GM18526 (cell line): ENCODE measurements around the gene RALA.

Experiments
- POLR2A ChIP-seq: IDR thresholded peaks from 3 replicates; pipeline ENCODE4 v1.6.1; 2011; ENCODE audit not compliant: insufficient read length; ENCODE audit errors: extremely low read depth

Gene RALA

DNA sequence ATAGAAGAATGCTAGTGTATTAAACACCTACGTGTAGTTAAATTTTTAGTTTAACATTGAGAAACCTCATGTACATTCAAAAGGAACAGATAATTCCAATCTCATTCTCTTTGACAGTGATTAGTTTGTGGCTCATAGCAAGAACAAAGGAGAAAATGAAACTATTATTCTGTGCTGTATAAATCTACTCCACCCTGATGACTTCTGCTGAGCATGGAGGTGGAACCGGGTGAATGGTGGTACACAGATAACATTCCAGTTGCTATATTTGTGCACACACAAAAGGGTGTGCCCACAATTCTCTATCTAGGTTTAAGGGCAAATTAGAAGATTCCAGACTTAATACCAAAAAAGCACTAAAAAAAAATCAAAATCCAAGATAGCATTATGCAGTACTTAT is 17.0 kb upstream of the RALA start:
- TF ChIP-seq POLR2A, result no peak

DNA sequence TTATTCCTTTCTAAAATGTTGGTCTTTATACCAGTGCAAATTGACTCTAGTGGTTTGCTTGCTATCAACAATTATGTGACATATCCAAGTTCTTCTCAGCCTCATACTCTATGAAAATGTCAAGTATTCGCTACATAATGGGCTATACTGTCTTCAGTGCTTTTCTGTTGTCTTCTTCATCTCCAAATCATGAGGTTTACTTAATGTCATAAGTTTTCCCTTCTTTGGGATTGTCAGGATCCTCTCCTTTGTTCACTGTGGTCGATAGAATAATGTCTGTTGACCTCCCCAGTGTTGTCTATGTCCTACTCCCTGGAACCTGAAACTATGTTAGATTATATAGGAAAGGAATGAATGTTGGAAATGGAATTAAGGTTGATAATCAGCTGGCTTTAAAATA is 16.4 kb upstream of the RALA start:
- no peak for TF ChIP-seq POLR2A

- TF ChIP-seq POLR2A, result no peak
Measured at GRCh38 chr7:39607865-39608264, 15.5 kb upstream of the RALA start.

DNA sequence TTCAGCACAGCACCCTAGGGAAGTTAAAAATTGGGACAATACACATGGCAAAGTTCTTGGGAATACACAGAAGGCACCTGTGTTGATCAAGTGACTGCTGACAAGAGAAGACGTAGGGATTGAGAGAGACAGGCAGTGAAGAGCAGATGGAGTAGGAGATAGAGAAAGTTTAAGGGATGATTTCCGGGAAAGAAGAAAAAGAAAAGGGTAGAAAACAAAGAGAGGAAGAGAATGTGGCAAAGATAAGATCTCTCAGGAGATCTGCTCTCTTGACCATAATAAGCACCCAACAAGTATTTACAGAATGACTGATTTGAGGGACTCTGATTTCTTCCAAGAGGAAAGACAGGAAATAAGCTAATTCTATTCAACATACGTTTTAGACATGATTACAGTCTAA is 15.1 kb upstream of the RALA start:
- no peak for TF ChIP-seq POLR2A

- TF ChIP-seq POLR2A, result no peak
Measured at GRCh38 chr7:39609113-39609934, 14.0 kb upstream of the RALA start.

DNA sequence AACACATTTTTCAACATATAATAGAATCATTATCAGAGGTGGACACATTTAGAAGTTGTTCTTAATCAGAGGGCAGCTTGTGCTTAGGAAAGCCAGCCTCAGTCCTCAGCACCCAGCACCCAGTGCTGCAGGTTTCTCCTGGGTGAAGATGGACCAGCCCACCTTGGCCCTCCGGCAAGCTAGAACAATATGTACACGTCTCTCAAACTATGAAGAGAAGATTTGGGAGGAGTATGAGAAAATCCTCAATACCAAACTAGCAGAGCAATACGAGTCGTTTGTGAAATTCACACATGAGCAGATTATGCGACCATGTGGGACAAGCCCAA is 13.5 kb upstream of the RALA start:
- no peak for TF ChIP-seq POLR2A

- TF ChIP-seq POLR2A, result no peak
Measured at GRCh38 chr7:39613577-39613976, 9.8 kb upstream of the RALA start.

DNA sequence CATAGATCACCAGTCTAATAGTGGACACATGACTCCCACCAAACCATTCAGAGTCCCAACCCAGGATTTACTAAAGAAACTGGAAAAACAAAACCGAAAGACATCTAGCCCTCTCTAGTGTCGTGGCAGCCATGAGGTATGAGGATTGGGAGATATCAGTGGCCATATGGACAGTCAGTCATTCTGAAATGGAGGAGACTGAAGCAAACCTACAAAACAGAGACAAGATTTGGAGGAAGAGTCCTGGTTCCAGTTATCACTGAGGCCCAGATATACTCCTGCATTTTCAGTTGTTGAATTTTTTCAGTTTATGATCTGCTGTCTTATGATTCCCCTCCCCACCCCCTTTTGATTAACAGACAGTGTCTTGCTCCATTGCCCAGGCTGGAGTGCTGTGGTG is 9.1 kb upstream of the RALA start:
- no peak for TF ChIP-seq POLR2A

DNA sequence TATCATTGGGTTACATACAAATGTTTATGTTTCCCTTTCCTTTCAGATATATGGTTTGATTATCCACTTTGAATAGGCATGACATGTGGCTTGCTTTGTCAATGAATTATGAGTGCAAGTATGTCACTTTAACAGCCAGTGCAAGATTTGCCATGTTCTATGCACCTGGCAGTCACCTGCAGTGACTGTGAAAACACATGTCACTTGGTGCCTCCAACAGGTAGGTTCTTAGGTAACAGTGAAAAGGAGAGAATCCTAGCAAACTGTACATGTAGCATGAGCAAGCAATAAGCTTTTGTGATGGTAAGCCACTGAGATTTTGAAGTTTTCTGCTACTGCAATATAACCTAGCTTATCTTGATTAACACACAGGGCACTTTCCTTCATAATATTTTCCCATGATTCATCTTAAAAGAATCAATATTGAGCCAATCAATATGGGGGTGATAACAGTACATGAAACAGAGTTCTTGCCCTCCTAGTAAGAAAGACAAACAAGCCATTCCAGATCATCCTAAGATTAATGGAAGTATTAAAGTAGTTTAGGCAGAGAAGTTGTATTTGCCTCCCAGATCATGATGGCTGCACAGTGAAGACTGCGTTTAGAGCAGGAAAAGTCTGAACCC is 7.9 kb upstream of the RALA start:
- TF ChIP-seq POLR2A, result no peak

GRCh38 chr7:39616138-39616537 is 7.2 kb upstream of the RALA start:
- no peak for TF ChIP-seq POLR2A

- TF ChIP-seq POLR2A, result no peak
Measured at GRCh38 chr7:39617005-39617404, 6.4 kb upstream of the RALA start.

DNA sequence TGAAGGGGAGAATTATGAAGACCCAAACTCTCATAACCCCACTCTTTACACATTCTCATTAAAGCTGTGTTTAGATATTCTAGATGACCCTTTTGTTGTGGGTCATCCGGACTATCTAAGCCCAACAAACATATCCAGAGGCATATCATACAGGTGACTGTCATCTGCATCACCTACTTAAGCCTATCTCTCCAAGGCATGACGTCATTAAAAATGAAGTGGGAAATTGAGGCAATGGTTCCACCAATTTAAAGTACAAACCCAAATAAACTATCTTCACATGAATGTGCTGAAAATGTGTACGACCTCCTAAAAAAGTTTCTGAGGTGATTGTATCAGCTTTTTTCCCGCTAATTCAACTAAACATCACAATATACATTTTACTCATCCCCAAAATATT is 4.5 kb upstream of the RALA start:
- no peak for TF ChIP-seq POLR2A

- TF ChIP-seq POLR2A, result no peak
Measured at GRCh38 chr7:39620486-39620885, 2.9 kb upstream of the RALA start.

DNA sequence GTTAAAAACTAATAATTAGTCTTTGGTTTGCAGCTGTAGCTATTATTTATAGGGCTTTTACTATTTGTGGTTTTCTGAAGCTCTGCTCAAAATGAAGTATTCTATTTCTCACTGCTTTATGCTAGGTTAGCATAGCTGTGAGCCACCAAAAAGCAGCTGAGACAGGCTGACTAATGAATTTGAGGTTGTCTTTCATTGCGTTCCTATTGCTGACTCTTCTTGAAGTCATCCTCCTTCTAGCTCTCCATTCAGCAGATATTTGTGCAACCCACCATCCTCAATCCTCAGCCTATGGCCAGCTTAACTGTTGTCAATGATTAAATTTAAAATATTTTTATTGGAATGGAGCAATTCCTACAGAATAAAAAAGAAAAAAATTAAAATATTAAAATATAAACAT is 2.1 kb upstream of the RALA start:
- TF ChIP-seq POLR2A, result no peak

DNA sequence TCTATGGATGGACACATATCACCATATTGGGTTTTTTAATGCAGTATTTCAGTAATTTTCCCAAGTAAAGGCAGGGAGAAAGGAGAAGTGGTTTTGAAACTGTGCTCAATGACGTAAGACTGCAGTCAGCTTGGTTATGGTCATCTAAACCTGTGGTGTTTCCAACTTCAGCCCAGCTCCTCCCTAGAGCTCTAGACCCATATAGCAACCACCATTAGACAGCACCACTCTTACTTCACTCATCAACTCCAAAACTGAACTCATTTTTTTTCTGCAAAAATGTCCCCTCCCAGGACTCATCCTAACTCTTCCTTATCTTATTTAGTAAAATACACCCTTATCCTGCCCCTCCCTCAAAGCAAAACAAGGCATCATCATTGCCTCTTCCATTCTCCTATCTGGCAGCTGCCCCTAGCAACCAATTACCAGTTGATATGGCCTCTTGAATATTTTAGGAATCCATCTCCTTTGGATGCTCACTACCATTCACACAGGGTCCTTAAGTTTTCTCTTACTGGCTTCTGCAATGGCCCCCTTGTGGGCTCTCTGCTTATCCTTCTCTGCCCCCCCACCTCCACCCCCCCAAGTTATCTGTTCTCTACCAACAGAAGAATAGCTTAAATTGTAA is 1.5 kb upstream of the RALA start:
- no peak for TF ChIP-seq POLR2A

GRCh38 chr7:39622609-39623008 is 763 bp upstream of the RALA start:
- TF ChIP-seq POLR2A, result no peak
